Measurements from ENCODE around the gene KCNN3. TPM values are rescaled to one million over a fixed set of nuclear protein-coding genes. Genes with fewer than 3 reads are reported as not detected.

Gene KCNN3
- total RNA-seq, 1 donor from 2014 or later, result 0.92 TPM

GRCh38 chr1:154862907-154863306 lies 7.2 kb downstream of the KCNN3 start:
- DNase-seq (ENCODE audit: low spot score), result no peak
- TF ChIP-seq CTCF (IDR thresholded peaks at IDR 0.05), result no peak
- Mint-ChIP-seq H3K4me1 (ENCODE audit: low read depth) (peaks cover 59% of the 10 kb centered on the region), H3K9me3 (ENCODE audit: low read depth) (no peaks in the 10 kb centered on the region), H3K27me3 (ENCODE audit: low read depth) (no peaks in the 10 kb centered on the region), H3K4me3 (ENCODE audit: unreplicated experiment) (no peak overlapping the region), H3K27ac (ENCODE audit: unreplicated experiment) (no peak overlapping the region), H3K36me3 (ENCODE audit: low read depth) (no peaks in the 10 kb centered on the region)

- Mint-ChIP-seq H3K27ac (ENCODE audit: unreplicated experiment) (peak overlapping the region; percentile 46), H3K4me1 (ENCODE audit: low read depth) (peaks cover 50% of the 10 kb centered on the region), H3K4me3 (ENCODE audit: unreplicated experiment) (peak overlapping the region; percentile 10), H3K36me3 (ENCODE audit: low read depth) (no peaks in the 10 kb centered on the region), H3K27me3 (ENCODE audit: low read depth) (no peaks in the 10 kb centered on the region), H3K9me3 (ENCODE audit: low read depth) (no peaks in the 10 kb centered on the region)
- no peak for DNase-seq (ENCODE audit: low spot score)
- no peak for TF ChIP-seq CTCF (IDR thresholded peaks at IDR 0.05)
Observed at GRCh38 chr1:154861607-154862094, 8.4 kb downstream of the KCNN3 start.

GRCh38 chr1:154860156-154860870 lies 9.8 kb downstream of the KCNN3 start:
- H3K27ac Mint-ChIP-seq (ENCODE audit: unreplicated experiment), result no peak overlapping the region
- H3K36me3 Mint-ChIP-seq (ENCODE audit: low read depth), result no peaks in the 10 kb centered on the region

GRCh38 chr1:154859786-154860155 lies 10.3 kb downstream of the KCNN3 start:
- no peak for DNase-seq (ENCODE audit: low spot score)
- Mint-ChIP-seq H3K4me1 (ENCODE audit: low read depth) (peaks cover 42% of the 10 kb centered on the region), H3K27ac (ENCODE audit: unreplicated experiment) (no peak overlapping the region), H3K27me3 (ENCODE audit: low read depth) (no peaks in the 10 kb centered on the region), H3K36me3 (ENCODE audit: low read depth) (no peaks in the 10 kb centered on the region), H3K4me3 (ENCODE audit: unreplicated experiment) (no peak overlapping the region), H3K9me3 (ENCODE audit: low read depth) (no peaks in the 10 kb centered on the region)
- TF ChIP-seq CTCF (IDR thresholded peaks at IDR 0.05), result no peak

More at GRCh38 chr1:154860156-154860870, 9.8 kb downstream of the KCNN3 start:
- H3K9me3 Mint-ChIP-seq (ENCODE audit: low read depth), result no peaks in the 10 kb centered on the region
- TF ChIP-seq CTCF (IDR thresholded peaks at IDR 0.05), result no peak
- no peak for DNase-seq (ENCODE audit: low spot score)
- H3K4me3 Mint-ChIP-seq (ENCODE audit: unreplicated experiment), result no peak overlapping the region
- no peaks in the 10 kb centered on the region for H3K27me3 Mint-ChIP-seq (ENCODE audit: low read depth)
- peaks cover 42% of the 10 kb centered on the region for H3K4me1 Mint-ChIP-seq (ENCODE audit: low read depth)

- TF ChIP-seq CTCF (IDR thresholded peaks at IDR 0.05), result no peak
- H3K4me1 Mint-ChIP-seq (ENCODE audit: low read depth), result peaks cover 40% of the 10 kb centered on the region
- no peaks in the 10 kb centered on the region for H3K9me3 Mint-ChIP-seq (ENCODE audit: low read depth)
- no peak for DNase-seq (ENCODE audit: low spot score)
- no peaks in the 10 kb centered on the region for H3K27me3 Mint-ChIP-seq (ENCODE audit: low read depth)
- H3K36me3 Mint-ChIP-seq (ENCODE audit: low read depth), result no peaks in the 10 kb centered on the region
- H3K4me3 Mint-ChIP-seq (ENCODE audit: unreplicated experiment), result no peak overlapping the region
- H3K27ac Mint-ChIP-seq (ENCODE audit: unreplicated experiment), result no peak overlapping the region
Observed at GRCh38 chr1:154859151-154859785, 10.8 kb downstream of the KCNN3 start.
